ENCODE data around the gene MMS19. TPM values are rescaled to one million over a fixed set of nuclear protein-coding genes. Genes with fewer than 3 reads are reported as not detected.

MMS19 gene
- total RNA-seq, 1 experiment from 2014 or later, result 105 TPM

- ChIA-PET CTCF (no interaction called here), POLR2A (no interaction called here)
- Mint-ChIP-seq H3K4me1 (ENCODE audit: low read depth, unreplicated experiment) (no peaks in the 10 kb centered on the region), H3K27me3 (ENCODE audit: insufficient read depth, unreplicated experiment) (no peaks in the 10 kb centered on the region), H3K9me3 (ENCODE audit: unreplicated experiment) (no peaks in the 10 kb centered on the region), H3K36me3 (ENCODE audit: insufficient read depth, unreplicated experiment) (peaks cover 84% of the 10 kb centered on the region), H3K27ac (ENCODE audit: unreplicated experiment) (peak overlapping the region; percentile 39), H3K4me3 (ENCODE audit: unreplicated experiment) (no peak overlapping the region)
- H3K9me3 ChIP-seq, result no peaks in the 10 kb centered on the region
- no peaks in the 10 kb centered on the region for H3K4me1 ChIP-seq
- H3K27me3 ChIP-seq (replicated peaks; ENCODE audit: control insufficient read depth, insufficient read depth, low read length), result no peaks in the 10 kb centered on the region
- intact Hi-C loops (cut with micrococcal nuclease; ENCODE audit: unreplicated experiment), result no loop called here
- no peak overlapping the region for H3K4me3 ChIP-seq (ENCODE audit: low read depth, low read length)
- DNase-seq, result no peak
- no TSS peak for BruUV-seq (replicated peaks)
- TF ChIP-seq CTCF (IDR thresholded peaks at IDR 0.05; ENCODE audit: insufficient read depth in 1 of 2, low read depth in 1 of 2, low read length in 1 of 2, severe bottlenecking in 1 of 2, unreplicated experiment in 1 of 2), result no peak
- peaks cover 8% of the 10 kb centered on the region for H3K36me3 ChIP-seq (ENCODE audit: control insufficient read depth, insufficient read depth, low read length)
These were observed 41.5 kb downstream of the MMS19 start for GRCh38 chr10:97456686-97457065.

GRCh38 chr10:97456034-97456685 lies 42.1 kb downstream of the MMS19 start:
- ChIA-PET CTCF (no interaction called here), POLR2A (no interaction called here)
- DNase-seq, result no peak
- H3K4me3 ChIP-seq (ENCODE audit: low read depth, low read length), result no peak overlapping the region
- Mint-ChIP-seq H3K4me1 (ENCODE audit: low read depth, unreplicated experiment) (no peaks in the 10 kb centered on the region), H3K27ac (ENCODE audit: unreplicated experiment) (peak overlapping the region; percentile 39), H3K27me3 (ENCODE audit: insufficient read depth, unreplicated experiment) (no peaks in the 10 kb centered on the region), H3K9me3 (ENCODE audit: unreplicated experiment) (no peaks in the 10 kb centered on the region), H3K4me3 (ENCODE audit: unreplicated experiment) (no peak overlapping the region), H3K36me3 (ENCODE audit: insufficient read depth, unreplicated experiment) (peaks cover 84% of the 10 kb centered on the region)
- no TSS peak for BruUV-seq (replicated peaks)
- H3K36me3 ChIP-seq (ENCODE audit: control insufficient read depth, insufficient read depth, low read length), result peaks cover 8% of the 10 kb centered on the region
- no peaks in the 10 kb centered on the region for H3K27me3 ChIP-seq (replicated peaks; ENCODE audit: control insufficient read depth, insufficient read depth, low read length)
- no peaks in the 10 kb centered on the region for H3K4me1 ChIP-seq
- H3K9me3 ChIP-seq, result no peaks in the 10 kb centered on the region
- no peak for TF ChIP-seq CTCF (IDR thresholded peaks at IDR 0.05; ENCODE audit: insufficient read depth in 1 of 2, low read depth in 1 of 2, low read length in 1 of 2, severe bottlenecking in 1 of 2, unreplicated experiment in 1 of 2)
- intact Hi-C loops (cut with micrococcal nuclease; ENCODE audit: unreplicated experiment), result no loop called here

GRCh38 chr10:97454330-97455036 lies 43.7 kb downstream of the MMS19 start:
- H3K4me3 Mint-ChIP-seq (ENCODE audit: unreplicated experiment), result no peak overlapping the region
- peaks cover 4% of the 10 kb centered on the region for H3K36me3 ChIP-seq (ENCODE audit: control insufficient read depth, insufficient read depth, low read length)
- H3K4me1 ChIP-seq, result no peaks in the 10 kb centered on the region
- no peak for DNase-seq
- H3K9me3 Mint-ChIP-seq (ENCODE audit: unreplicated experiment), result no peaks in the 10 kb centered on the region
- H3K9me3 ChIP-seq, result no peaks in the 10 kb centered on the region
- H3K36me3 Mint-ChIP-seq (ENCODE audit: insufficient read depth, unreplicated experiment), result peaks cover 81% of the 10 kb centered on the region
- peak overlapping the region; percentile 61 for H3K27ac Mint-ChIP-seq (ENCODE audit: unreplicated experiment)
- no TSS peak for BruUV-seq (replicated peaks)
- ChIA-PET POLR2A (no interaction called here), CTCF (no interaction called here)
- H3K27me3 ChIP-seq (replicated peaks; ENCODE audit: control insufficient read depth, insufficient read depth, low read length), result no peaks in the 10 kb centered on the region
- no peak for TF ChIP-seq CTCF (IDR thresholded peaks at IDR 0.05; ENCODE audit: insufficient read depth in 1 of 2, low read depth in 1 of 2, low read length in 1 of 2, severe bottlenecking in 1 of 2, unreplicated experiment in 1 of 2)
- H3K4me3 ChIP-seq (ENCODE audit: low read depth, low read length), result no peak overlapping the region
- H3K4me1 Mint-ChIP-seq (ENCODE audit: low read depth, unreplicated experiment), result no peaks in the 10 kb centered on the region
- intact Hi-C loops (cut with micrococcal nuclease; ENCODE audit: unreplicated experiment), result no loop called here
- no peaks in the 10 kb centered on the region for H3K27me3 Mint-ChIP-seq (ENCODE audit: insufficient read depth, unreplicated experiment)
